OCI-LY1 (cell line): ENCODE data around the gene VIT.

ENCODE experiments used
- EZH2 ChIP-seq: fragments of 200-600 bp; sonication (generic), shearing (Covaris generic); IDR thresholded peaks from 2 replicates; pipeline ENCODE4 v1.8.0; 2017; ENCODE audit warnings: borderline replicate concordance, mixed run types, mild to moderate bottlenecking, antibody characterized with exemption, low read length, moderate library complexity, mixed read lengths
- TF ChIP-seq, protein P1 (sequence below): fragments of 200-600 bp; sonication (generic), shearing (Covaris generic); IDR thresholded peaks from 2 replicates; pipeline ENCODE4 v1.5.1; 2017; ENCODE audit warnings: mild to moderate bottlenecking, antibody characterized with exemption, low read length, moderate library complexity, mixed read lengths

GRCh38 chr2:36697424-36698066 lies 1.0 kb downstream of the VIT start:
- TF ChIP-seq, protein P1, sequence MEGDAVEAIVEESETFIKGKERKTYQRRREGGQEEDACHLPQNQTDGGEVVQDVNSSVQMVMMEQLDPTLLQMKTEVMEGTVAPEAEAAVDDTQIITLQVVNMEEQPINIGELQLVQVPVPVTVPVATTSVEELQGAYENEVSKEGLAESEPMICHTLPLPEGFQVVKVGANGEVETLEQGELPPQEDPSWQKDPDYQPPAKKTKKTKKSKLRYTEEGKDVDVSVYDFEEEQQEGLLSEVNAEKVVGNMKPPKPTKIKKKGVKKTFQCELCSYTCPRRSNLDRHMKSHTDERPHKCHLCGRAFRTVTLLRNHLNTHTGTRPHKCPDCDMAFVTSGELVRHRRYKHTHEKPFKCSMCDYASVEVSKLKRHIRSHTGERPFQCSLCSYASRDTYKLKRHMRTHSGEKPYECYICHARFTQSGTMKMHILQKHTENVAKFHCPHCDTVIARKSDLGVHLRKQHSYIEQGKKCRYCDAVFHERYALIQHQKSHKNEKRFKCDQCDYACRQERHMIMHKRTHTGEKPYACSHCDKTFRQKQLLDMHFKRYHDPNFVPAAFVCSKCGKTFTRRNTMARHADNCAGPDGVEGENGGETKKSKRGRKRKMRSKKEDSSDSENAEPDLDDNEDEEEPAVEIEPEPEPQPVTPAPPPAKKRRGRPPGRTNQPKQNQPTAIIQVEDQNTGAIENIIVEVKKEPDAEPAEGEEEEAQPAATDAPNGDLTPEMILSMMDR, result no peak
- TF ChIP-seq EZH2, result no peak
